Neutrophil (primary cell): ENCODE results near the gene MYEF2.

Source experiments
- H3K27ac ChIP-seq: fragments of 200-600 bp; sonication (generic); 2 replicates; pipeline ENCODE4 v1.5.1; 2016; ENCODE audit warnings: mild to moderate bottlenecking, moderate library complexity
- H3K27me3 ChIP-seq: fragments of 200-600 bp; sonication (generic); 2 replicates; pipeline ENCODE4 v1.6.0; 2016; ENCODE audit warnings: mild to moderate bottlenecking
- H3K36me3 ChIP-seq: fragments of 200-600 bp; sonication (generic); 2 replicates; pipeline ENCODE4 v1.5.1; 2017
- H3K4me1 ChIP-seq, 2 experiments: fragments of 200-600 bp in 1 of 2; sonication (generic) in 1 of 2; 1 replicate in 1 of 2; 2 replicates in 1 of 2; pipeline versions ENCODE4 v1.5.1 to v1.6.1; 2013 to 2016; ENCODE audit warnings: low read depth in 1 of 2, low read length in 1 of 2, mild to moderate bottlenecking in 1 of 2, moderate library complexity in 1 of 2; ENCODE audit not compliant: control insufficient read depth in 1 of 2, insufficient read depth in 1 of 2
- H3K4me3 ChIP-seq, 2 experiments: fragments of 200-600 bp in 1 of 2; sonication (generic) in 1 of 2; 1 replicate in 1 of 2; 2 replicates in 1 of 2; pipeline ENCODE4 v1.5.1; 2013 to 2016; ENCODE audit warnings: low read depth in 1 of 2, low read length in 1 of 2, mild to moderate bottlenecking in 1 of 2, moderate library complexity in 1 of 2
- H3K9me3 ChIP-seq: fragments of 200-600 bp; sonication (generic); 2 replicates; pipeline ENCODE4 v1.5.1; 2016
- CTCF ChIP-seq: fragments of 200-600 bp; sonication (generic); IDR thresholded peaks from 2 replicates; pipeline ENCODE4 v1.5.1; 2016; ENCODE audit warnings: antibody characterized with exemption

Gene MYEF2

GRCh38 chr15:48090666-48091065 lies 87.4 kb downstream of the MYEF2 start:
- H3K4me3 ChIP-seq: no peak overlapping the region
- peaks cover 7% of the 10 kb centered on the region for H3K27me3 ChIP-seq
- H3K27ac ChIP-seq: no peak overlapping the region
- TF ChIP-seq CTCF: no peak
- no peaks in the 10 kb centered on the region for H3K36me3 ChIP-seq
- H3K9me3 ChIP-seq: no peaks in the 10 kb centered on the region
- no peaks in the 10 kb centered on the region for H3K4me1 ChIP-seq

GRCh38 chr15:48090115-48090514 lies 88.0 kb downstream of the MYEF2 start:
- Histone ChIP-seq H3K36me3 (no peaks in the 10 kb centered on the region), H3K27ac (no peak overlapping the region)

GRCh38 chr15:48089702-48090101 lies 88.4 kb downstream of the MYEF2 start:
- Histone ChIP-seq H3K4me1 (no peaks in the 10 kb centered on the region), H3K36me3 (no peaks in the 10 kb centered on the region), H3K27ac (no peak overlapping the region), H3K27me3 (peaks cover 7% of the 10 kb centered on the region), H3K9me3 (no peaks in the 10 kb centered on the region), H3K4me3 (no peak overlapping the region)
- no peak for TF ChIP-seq CTCF

More at GRCh38 chr15:48090115-48090514, 88.0 kb downstream of the MYEF2 start:
- Histone ChIP-seq H3K27me3 (peaks cover 7% of the 10 kb centered on the region), H3K4me3 (no peak overlapping the region), H3K9me3 (no peaks in the 10 kb centered on the region), H3K4me1 (no peaks in the 10 kb centered on the region)
- no peak for TF ChIP-seq CTCF

- H3K27me3 ChIP-seq: peaks cover 7% of the 10 kb centered on the region
- no peak for TF ChIP-seq CTCF
- no peaks in the 10 kb centered on the region for H3K4me1 ChIP-seq
- H3K4me3 ChIP-seq: no peak overlapping the region
- no peaks in the 10 kb centered on the region for H3K9me3 ChIP-seq
- H3K27ac ChIP-seq: no peak overlapping the region
- no peaks in the 10 kb centered on the region for H3K36me3 ChIP-seq
Observed at GRCh38 chr15:48087844-48088243, 90.3 kb downstream of the MYEF2 start.

GRCh38 chr15:48086576-48086975 lies 91.5 kb downstream of the MYEF2 start:
- H3K27ac ChIP-seq: no peak overlapping the region
- no peaks in the 10 kb centered on the region for H3K4me1 ChIP-seq

More at GRCh38 chr15:48086576-48086975, 91.5 kb downstream of the MYEF2 start:
- H3K36me3 ChIP-seq: no peaks in the 10 kb centered on the region
- no peaks in the 10 kb centered on the region for H3K9me3 ChIP-seq
- no peak overlapping the region for H3K4me3 ChIP-seq
- peaks cover 7% of the 10 kb centered on the region for H3K27me3 ChIP-seq
- TF ChIP-seq CTCF: no peak
